Nephron (organoid): ENCODE data around the gene AMBP.

Experiments
- H3K27ac Mint-ChIP-seq, 3 experiments: 2 replicates each; pipeline ENCODE4 v1.8.0; 2020; ENCODE audit warnings: mixed read lengths in 3 of 3, mild to moderate bottlenecking in 2 of 3, moderate library complexity in 1 of 3
- H3K27me3 Mint-ChIP-seq: 2 replicates; pipeline ENCODE4 v1.8.0; 2021; ENCODE audit warnings: low read depth, mild to moderate bottlenecking, moderate library complexity, mixed read lengths
- H3K36me3 Mint-ChIP-seq: 2 replicates; pipeline ENCODE4 v1.8.0; 2020; ENCODE audit warnings: low read depth, mixed read lengths
- H3K4me1 Mint-ChIP-seq: 2 replicates; pipeline ENCODE4 v1.8.0; 2020; ENCODE audit warnings: mixed read lengths
- H3K4me3 Mint-ChIP-seq, 3 experiments: 2 replicates each; pipeline ENCODE4 v1.8.0; 2020; ENCODE audit warnings: mild to moderate bottlenecking in 3 of 3, mixed read lengths in 3 of 3, moderate library complexity in 2 of 3
- H3K9me3 Mint-ChIP-seq: 2 replicates; pipeline ENCODE4 v1.8.0; 2020; ENCODE audit warnings: mixed read lengths
- TF ChIP-seq, protein P1 (sequence below), 3 experiments: fragments of 200-600 bp; sonication (generic); IDR thresholded peaks; one replicate each; pipeline ENCODE4 v1.5.0; 2021; ENCODE audit warnings: antibody characterized with exemption in 3 of 3; ENCODE audit not compliant: unreplicated experiment in 3 of 3

AMBP gene

DNA sequence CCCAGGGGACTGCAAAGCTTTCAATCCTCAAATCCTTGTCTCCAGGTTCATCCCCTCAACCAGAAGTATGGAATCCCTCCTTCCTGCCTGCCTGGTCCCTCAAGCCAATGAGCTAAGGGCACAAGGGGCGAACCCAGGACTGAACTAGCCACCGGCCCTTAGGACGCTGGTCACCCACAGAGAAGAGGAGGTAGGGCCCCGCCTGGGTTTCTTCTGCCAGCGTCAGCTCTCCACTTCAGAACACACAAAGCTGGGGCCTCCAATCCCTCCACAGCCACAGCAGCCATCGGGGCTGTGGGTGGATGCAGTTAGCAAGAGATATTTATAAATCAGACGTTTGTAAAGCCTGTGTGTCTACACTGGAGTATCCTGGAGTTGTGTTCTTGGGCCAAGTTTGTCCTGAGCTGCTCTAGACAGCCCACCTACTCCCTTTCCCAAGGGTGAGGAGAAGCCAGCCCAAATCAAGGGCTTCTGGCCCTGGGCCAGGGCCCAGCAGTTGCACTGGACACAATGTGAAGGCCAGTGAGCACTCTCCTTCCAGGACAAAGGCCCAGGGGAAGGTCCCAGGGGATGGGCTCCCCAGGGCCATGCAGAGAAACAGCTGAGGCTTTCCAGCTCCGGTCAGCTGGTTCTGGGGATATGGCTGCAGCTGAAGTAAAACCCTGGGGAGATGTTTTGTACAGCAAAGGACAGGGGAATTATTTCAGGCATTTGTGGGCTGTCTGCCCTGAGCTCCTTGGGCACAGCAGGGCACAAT lies 18.9 kb downstream of the AMBP start:
- Mint-ChIP-seq H3K9me3 (peaks cover 11% of the 10 kb centered on the region), H3K4me1 (peaks cover 44% of the 10 kb centered on the region), H3K27ac (peak overlapping the region; percentile 56 to 67 (median 61)), H3K4me3 (no peak overlapping the region), H3K36me3 (peaks cover 28% of the 10 kb centered on the region), H3K27me3 (peaks cover 8% of the 10 kb centered on the region)
- TF ChIP-seq, protein P1, sequence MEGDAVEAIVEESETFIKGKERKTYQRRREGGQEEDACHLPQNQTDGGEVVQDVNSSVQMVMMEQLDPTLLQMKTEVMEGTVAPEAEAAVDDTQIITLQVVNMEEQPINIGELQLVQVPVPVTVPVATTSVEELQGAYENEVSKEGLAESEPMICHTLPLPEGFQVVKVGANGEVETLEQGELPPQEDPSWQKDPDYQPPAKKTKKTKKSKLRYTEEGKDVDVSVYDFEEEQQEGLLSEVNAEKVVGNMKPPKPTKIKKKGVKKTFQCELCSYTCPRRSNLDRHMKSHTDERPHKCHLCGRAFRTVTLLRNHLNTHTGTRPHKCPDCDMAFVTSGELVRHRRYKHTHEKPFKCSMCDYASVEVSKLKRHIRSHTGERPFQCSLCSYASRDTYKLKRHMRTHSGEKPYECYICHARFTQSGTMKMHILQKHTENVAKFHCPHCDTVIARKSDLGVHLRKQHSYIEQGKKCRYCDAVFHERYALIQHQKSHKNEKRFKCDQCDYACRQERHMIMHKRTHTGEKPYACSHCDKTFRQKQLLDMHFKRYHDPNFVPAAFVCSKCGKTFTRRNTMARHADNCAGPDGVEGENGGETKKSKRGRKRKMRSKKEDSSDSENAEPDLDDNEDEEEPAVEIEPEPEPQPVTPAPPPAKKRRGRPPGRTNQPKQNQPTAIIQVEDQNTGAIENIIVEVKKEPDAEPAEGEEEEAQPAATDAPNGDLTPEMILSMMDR (IDR thresholded peaks at IDR 0.05; ENCODE audit: unreplicated experiment in 3 of 3) = no peak

DNA sequence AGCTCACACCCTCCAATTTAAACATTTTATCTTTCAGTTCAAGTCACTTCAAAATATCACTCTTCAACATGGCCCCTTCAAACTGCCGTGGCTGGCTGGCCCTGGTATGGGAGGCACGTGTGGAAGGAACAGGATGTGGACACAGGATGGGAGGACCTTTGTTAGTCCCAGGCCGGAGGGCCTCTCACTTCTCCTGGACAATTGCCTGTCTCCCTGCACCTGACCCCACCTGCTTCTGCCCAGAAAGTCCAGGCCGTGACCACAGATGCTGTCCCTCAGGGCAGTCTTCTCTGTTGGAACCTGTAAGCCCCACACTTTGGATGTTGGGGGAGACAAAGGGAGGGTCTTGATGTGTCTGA lies 19.4 kb downstream of the AMBP start:
- H3K36me3 Mint-ChIP-seq = peaks cover 33% of the 10 kb centered on the region
- peaks cover 8% of the 10 kb centered on the region for H3K9me3 Mint-ChIP-seq
- TF ChIP-seq, protein P1 (IDR thresholded peaks at IDR 0.05; ENCODE audit: unreplicated experiment in 3 of 3) = no peak
- H3K4me3 Mint-ChIP-seq = no peak overlapping the region
- H3K4me1 Mint-ChIP-seq = peaks cover 44% of the 10 kb centered on the region
- peaks cover 8% of the 10 kb centered on the region for H3K27me3 Mint-ChIP-seq
- H3K27ac Mint-ChIP-seq = peak overlapping the region; percentile 56 to 67 (median 61)

DNA sequence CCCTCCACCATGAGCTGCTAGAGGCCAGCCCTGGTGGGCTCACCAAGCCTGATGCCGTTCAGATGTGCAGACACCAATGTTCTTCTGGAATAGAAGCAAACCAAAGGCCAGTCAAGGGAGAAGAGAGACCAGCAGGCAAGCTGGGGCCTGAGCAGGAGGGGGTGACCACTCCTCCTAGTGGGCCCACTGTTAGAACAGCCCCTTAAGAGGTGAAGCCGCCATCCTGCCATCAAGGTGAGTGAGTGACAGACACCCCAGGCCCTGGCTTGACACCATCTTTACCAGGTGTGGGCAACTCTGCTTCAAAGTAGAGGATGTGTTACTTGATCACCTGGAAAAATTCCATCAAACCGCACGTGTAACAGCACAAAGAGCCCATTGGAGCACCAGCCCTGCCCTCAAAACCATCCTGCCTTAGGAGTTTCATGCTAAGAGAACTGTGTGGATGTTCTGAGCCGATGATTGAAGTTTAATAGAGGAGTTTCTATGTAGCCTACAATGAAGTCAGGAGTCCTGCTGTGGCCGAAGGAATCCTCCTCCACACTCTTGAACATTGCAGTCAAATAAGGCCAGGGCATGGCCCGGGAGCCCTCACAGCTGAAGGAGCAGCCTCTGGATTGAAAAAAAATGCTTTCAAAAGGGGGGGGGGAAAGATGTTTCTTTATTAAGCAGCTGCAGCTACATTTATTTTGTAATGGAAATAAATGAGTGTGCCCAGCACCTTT lies 20.8 kb downstream of the AMBP start:
- TF ChIP-seq, protein P1 (IDR thresholded peaks at IDR 0.05; ENCODE audit: unreplicated experiment in 3 of 3) = no peak
- peak overlapping the region; percentile 56 to 90 (median 78) for H3K27ac Mint-ChIP-seq
- no peaks in the 10 kb centered on the region for H3K9me3 Mint-ChIP-seq
- peaks cover 44% of the 10 kb centered on the region for H3K36me3 Mint-ChIP-seq
- peak overlapping the region in 1 of 3 experiments; percentile 38 for H3K4me3 Mint-ChIP-seq
- peaks cover 4% of the 10 kb centered on the region for H3K27me3 Mint-ChIP-seq
- peaks cover 37% of the 10 kb centered on the region for H3K4me1 Mint-ChIP-seq

DNA sequence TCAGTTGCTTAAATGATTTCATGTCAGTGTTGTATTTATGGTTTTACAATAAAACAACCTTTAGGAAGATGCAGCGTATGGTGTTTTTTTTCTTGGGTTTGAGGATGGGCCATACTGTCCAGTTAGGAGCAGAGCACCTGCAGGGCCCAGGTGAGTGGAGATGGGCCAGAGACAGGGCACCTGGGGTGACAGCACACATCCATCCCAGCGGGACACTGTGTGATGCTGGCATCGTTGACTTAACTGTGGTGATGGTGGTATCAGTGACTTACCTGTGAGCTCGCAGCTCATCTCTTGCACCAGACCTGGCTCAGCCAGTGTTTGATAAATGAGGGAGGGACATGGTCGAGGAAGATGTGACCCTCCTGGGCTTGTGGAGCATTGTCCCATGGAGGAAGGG lies 21.6 kb downstream of the AMBP start:
- no peak overlapping the region for H3K27ac Mint-ChIP-seq
- TF ChIP-seq, protein P1 (IDR thresholded peaks at IDR 0.05; ENCODE audit: unreplicated experiment in 3 of 3) = no peak
- no peaks in the 10 kb centered on the region for H3K9me3 Mint-ChIP-seq
- H3K4me1 Mint-ChIP-seq = peaks cover 37% of the 10 kb centered on the region
- H3K4me3 Mint-ChIP-seq = no peak overlapping the region
- H3K36me3 Mint-ChIP-seq = peaks cover 52% of the 10 kb centered on the region
- H3K27me3 Mint-ChIP-seq = no peaks in the 10 kb centered on the region

DNA sequence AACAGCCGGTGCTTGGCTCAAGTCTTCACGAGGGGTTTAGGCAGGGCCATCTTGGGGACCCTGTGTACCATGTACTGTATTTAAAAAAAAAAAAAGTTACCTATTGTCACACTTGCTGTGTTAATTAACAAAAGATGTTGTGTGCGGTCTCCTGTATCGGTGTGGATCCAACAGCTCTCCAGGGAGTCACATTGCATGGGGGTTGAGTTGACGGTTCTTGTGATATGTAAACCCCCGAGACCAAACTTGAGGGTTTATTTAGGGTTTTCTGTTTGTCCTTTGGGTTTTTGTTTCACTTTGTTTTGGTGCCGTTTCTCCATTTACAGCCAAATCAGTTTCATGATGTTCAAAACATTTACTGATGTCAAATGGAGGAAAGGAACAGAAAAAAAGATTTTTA lies 22.2 kb downstream of the AMBP start:
- Mint-ChIP-seq H3K4me1 (peaks cover 36% of the 10 kb centered on the region), H3K4me3 (no peak overlapping the region), H3K36me3 (peaks cover 58% of the 10 kb centered on the region), H3K9me3 (no peaks in the 10 kb centered on the region), H3K27me3 (no peaks in the 10 kb centered on the region), H3K27ac (no peak overlapping the region)
- TF ChIP-seq, protein P1 (IDR thresholded peaks at IDR 0.05; ENCODE audit: unreplicated experiment in 3 of 3) = no peak
